GM19395 (cell line): ENCODE data around the gene MYG1.

Experiments
- ATAC-seq: cut with Tn5 transposase; IDR thresholded peaks from one replicate; pipeline ENCODE4 v1.9.1; 2021; ENCODE audit warnings: mild to moderate bottlenecking, moderate library complexity; ENCODE audit not compliant: unreplicated experiment

The MYG1 gene

GRCh38 chr12:53352331-53353256, 53.1 kb downstream of the MYG1 start:
- peak; percentile 76 for ATAC-seq

- no peak for ATAC-seq
Observed at GRCh38 chr12:53353257-53353655, 53.8 kb downstream of the MYG1 start.

GRCh38 chr12:53355121-53355520, 55.6 kb downstream of the MYG1 start:
- ATAC-seq, result no peak
